Measurements from ENCODE around the gene MRC1.

Gene MRC1

GRCh38 chr10:17871036-17871435 lies 61.9 kb downstream of the MRC1 start:
- no peak for DNase-seq (ENCODE audit: low read depth)
- TF ChIP-seq CTCF (conservative IDR thresholded peaks at IDR 0.05; ENCODE audit: low read depth, low read length): no peak
- no peak overlapping the region for H3K4me3 ChIP-seq (ENCODE audit: low read depth, low read length)

GRCh38 chr10:17872191-17873091 lies 63.3 kb downstream of the MRC1 start:
- peak; percentile 63 for DNase-seq (ENCODE audit: low read depth)
- peak; percentile 64 for TF ChIP-seq CTCF (conservative IDR thresholded peaks at IDR 0.05; ENCODE audit: low read depth, low read length)
- H3K4me3 ChIP-seq (ENCODE audit: low read depth, low read length): no peak overlapping the region

GRCh38 chr10:17873946-17874345 lies 64.8 kb downstream of the MRC1 start:
- TF ChIP-seq CTCF (conservative IDR thresholded peaks at IDR 0.05; ENCODE audit: low read depth, low read length): no peak
- DNase-seq (ENCODE audit: low read depth): no peak

GRCh38 chr10:17877121-17877520 lies 68.0 kb downstream of the MRC1 start:
- no peak overlapping the region for H3K4me3 ChIP-seq (ENCODE audit: low read depth, low read length)
- no peak for TF ChIP-seq CTCF (conservative IDR thresholded peaks at IDR 0.05; ENCODE audit: low read depth, low read length)
- DNase-seq (ENCODE audit: low read depth): no peak

More at GRCh38 chr10:17873946-17874345, 64.8 kb downstream of the MRC1 start:
- H3K4me3 ChIP-seq (ENCODE audit: low read depth, low read length): no peak overlapping the region

- no peak for TF ChIP-seq CTCF (conservative IDR thresholded peaks at IDR 0.05; ENCODE audit: low read depth, low read length)
- H3K4me3 ChIP-seq (ENCODE audit: low read depth, low read length): no peak overlapping the region
- DNase-seq (ENCODE audit: low read depth): no peak
Measured at GRCh38 chr10:17878896-17879295, 69.7 kb downstream of the MRC1 start.

GRCh38 chr10:17880601-17881000 lies 71.5 kb downstream of the MRC1 start:
- no peak overlapping the region for H3K4me3 ChIP-seq (ENCODE audit: low read depth, low read length)
- DNase-seq (ENCODE audit: low read depth): no peak
- TF ChIP-seq CTCF (conservative IDR thresholded peaks at IDR 0.05; ENCODE audit: low read depth, low read length): no peak

GRCh38 chr10:17882557-17882956 lies 73.4 kb downstream of the MRC1 start:
- DNase-seq (ENCODE audit: low read depth): peak; percentile 93
- no peak for TF ChIP-seq CTCF (conservative IDR thresholded peaks at IDR 0.05; ENCODE audit: low read depth, low read length)
- no peak overlapping the region for H3K4me3 ChIP-seq (ENCODE audit: low read depth, low read length)

Measured in choroid plexus epithelial cell (primary cell).